GM21723 (cell line): ENCODE measurements around the gene MIGA1.

Experiments
- ATAC-seq: cut with Tn5 transposase; IDR thresholded peaks from one replicate; pipeline ENCODE4 v1.9.1; 2021; ENCODE audit warnings: mild to moderate bottlenecking, moderate library complexity; ENCODE audit not compliant: unreplicated experiment

MIGA1 gene

DNA sequence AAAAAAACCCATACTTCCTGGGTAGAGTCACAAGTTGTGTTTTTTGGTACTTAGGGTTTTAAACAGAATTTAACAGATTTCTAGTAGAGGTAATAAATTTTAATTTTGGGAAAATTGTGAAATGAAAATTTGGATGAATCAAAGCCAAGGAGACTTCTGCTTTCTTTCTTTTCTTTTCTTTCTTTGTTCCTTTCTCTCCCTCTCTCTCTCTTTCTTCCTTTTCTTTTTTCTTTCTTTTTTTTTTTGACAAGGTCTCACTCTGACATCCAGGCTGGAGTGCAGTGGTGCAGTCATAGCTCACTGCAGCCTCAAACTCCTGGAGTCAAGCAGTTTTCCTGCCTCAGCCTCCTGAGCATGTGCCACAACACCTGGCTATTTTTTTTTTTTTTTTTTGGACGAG, 62.1 kb downstream of the MIGA1 start:
- ATAC-seq, result no peak

DNA sequence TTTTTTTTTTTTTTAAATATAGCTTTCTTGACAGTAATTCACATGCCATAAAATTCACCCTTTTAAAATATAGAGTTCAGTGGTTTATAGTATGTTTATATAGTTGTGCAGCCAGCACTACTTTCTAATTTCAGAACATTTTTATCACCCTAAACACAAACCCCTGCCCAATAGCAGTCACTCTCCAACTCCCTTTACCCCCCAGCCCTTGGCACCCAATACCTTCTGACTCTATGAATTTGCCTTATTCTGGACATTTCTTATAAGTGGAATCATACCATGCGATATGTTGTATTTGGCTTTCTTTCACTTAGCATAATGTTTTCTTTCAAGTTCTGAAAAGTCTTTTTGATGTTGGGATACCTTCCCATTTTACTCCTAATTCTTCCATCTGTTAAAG, 66.5 kb downstream of the MIGA1 start:
- no peak for ATAC-seq

- ATAC-seq, result no peak
Observed at GRCh38 chr1:77846966-77847365, 67.5 kb downstream of the MIGA1 start.

GRCh38 chr1:77847621-77848080, 68.2 kb downstream of the MIGA1 start:
- ATAC-seq, result no peak

DNA sequence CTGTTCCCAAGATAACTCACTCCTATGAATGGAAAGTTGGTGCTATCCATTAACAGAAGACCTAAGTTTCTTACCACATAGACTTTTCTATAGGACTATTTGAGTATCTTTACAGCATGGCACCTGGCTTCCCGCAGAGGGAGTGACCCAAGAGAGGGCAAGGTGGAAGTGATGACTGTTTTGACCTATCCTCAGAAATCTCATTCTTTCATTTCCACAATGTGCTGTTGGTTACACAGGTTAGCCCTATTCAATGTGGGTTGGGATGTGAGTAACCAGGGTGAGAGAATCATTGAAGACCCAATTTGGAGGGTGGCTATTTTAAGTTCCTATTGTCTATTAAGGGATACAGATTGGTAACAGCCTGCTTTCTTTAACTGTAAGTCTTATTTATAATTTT, 70.6 kb downstream of the MIGA1 start:
- ATAC-seq, result no peak

GRCh38 chr1:77857552-77857951, 78.1 kb downstream of the MIGA1 start:
- ATAC-seq, result no peak

DNA sequence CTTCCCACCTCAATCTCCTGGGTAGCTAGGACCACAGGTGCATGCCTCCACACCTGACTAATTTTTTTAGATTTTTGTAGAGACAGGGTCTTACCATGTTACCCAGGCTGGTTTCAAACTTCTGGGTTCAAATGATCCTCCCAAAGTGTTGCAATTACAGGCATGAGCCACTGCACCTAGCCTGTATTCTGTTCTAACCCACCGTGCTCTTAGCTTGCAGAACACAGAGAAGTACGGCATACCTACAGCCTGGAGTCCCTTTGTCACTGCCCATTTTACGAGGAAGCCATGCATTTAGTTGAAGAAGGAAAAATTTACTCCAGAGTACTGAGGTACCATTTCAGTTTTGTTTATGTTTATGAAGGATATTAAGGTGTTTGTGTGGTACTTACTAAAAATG, 79.3 kb downstream of the MIGA1 start:
- no peak for ATAC-seq

- ATAC-seq, result no peak
Observed at GRCh38 chr1:77859248-77859647, 79.8 kb downstream of the MIGA1 start.

DNA sequence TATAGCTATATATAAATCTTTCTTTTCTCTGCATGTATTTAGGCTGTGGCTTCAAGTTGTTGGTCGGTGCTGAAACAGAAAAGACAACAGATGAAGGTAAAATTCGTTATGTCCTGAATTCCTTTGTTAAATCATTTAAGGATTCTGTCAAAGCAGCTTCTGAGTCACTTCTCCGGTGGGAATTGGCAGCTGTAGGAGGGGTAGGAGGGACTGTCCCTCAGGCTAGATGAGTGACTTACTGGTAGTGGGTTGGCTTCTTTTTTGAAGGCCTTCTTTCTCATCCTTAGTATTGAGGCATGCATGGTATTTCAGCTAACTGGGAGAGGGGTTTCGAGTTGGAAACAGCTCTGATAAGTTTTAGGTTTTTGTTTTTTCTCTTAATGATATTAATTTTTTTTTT, 86.8 kb downstream of the MIGA1 start:
- no peak for ATAC-seq

GRCh38 chr1:77872645-77873044, 93.2 kb downstream of the MIGA1 start:
- no peak for ATAC-seq

GRCh38 chr1:77873461-77873860, 94.0 kb downstream of the MIGA1 start:
- ATAC-seq, result no peak

DNA sequence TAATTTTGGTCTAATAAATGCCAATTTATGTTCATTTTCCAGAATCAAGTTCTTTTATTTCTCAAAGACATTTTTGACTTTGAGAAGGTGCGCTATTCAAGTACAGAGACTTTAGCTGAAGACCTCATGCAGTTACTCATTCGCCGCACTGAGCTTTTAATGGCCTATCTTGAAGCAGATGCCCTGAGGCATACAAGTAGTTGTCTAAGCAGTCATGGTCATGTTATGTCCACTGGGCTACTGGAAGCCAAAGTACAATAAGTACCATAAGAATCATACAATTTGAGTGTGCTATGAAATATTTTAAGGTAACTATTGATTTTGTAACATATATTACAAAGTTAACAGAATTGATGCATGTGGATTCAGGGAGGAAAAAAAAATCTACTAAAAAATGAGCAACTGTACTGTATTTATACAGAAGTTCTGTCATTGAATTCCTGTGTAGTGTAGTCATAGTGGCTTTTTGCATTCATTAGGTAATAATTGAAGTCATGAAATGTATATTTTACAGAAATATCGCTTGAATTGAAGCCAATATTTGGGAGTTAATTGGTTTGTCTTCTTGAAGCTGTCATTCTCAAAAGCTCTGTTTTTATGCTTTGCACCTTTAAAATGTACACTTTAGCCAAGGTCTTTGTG, 95.5 kb downstream of the MIGA1 start:
- no peak for ATAC-seq

DNA sequence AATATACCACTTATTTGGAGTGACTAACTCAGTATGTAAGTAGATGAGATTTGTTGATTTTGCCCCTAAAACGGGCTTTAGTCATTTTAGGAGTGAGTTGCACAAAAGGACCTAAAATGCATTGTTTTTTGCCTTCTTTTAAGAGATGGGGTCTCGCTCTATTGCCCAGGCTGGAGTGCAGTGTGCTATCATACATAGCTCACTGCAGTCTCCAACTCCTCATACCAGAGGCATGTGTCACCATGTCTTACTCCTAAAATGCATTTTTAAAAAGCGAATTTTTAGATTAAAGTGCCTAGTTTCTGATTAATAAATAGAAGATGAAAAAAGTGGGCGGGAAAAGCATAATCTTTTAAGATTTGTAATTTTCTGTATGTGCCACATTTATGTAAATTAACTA, 97.4 kb downstream of the MIGA1 start:
- no peak for ATAC-seq

DNA sequence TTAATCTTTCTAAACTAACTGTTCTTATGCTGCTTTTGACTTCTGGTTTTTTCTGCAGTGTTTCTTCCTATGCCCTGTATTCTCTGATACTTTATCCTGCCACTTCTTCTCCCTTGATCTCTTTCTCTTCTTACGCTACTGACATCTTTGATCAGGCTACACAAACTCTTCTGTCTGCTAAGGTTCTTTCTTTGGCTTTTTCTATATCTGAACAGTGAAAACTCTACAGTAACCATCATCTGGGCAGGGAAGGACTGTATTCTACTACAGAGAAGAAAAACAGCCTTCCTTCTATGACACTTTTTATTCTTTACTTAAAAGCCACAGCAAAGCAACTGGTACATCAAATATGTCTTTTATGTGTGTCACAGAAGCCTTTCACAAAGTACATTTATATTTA, 101.6 kb downstream of the MIGA1 start:
- ATAC-seq, result no peak

- ATAC-seq, result no peak
Observed at GRCh38 chr1:77882411-77882810, 103.0 kb downstream of the MIGA1 start.

DNA sequence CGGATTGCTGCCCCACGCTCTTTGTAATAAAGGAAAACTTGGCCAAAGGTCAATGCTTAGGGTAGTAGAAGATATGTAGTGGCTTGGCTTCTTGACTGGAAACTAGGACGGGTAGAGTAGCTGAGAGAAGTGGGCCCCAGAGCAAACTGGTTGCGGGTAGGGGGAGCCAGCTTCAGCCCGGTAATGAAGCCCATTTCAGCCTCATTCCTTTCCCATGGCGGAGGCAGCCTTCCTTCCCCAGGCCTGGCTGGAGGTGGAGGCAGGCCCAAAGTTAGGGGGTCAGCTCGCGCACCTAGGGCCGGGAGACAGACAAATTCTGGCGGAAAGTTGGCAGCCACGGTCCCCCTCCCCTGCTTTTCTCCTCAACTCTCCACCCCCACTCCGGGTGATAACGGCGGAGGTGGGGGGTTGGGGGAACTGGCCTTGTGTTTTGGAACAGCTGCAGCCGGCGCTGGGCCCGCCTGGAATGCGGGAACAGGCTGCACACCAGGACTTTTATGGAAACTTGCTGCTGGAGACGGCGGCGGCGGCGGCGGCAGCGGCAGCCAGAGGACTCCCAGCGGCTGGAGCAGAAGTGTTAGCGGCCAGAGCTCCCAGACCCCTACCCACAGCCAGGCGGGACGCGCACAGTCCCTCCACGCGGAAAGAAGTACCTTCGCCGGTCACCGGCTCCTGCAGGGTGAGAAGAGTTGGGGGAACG, 108.8 kb downstream of the MIGA1 start, which contains the start of gene NEXN:
Gene NEXN, plus strand, starts transcription at position 544 of the 700 bp plus-strand sequence. CDS start 27,483 bp downstream, outside the sequence.
- ATAC-seq, result peak; percentile 41

DNA sequence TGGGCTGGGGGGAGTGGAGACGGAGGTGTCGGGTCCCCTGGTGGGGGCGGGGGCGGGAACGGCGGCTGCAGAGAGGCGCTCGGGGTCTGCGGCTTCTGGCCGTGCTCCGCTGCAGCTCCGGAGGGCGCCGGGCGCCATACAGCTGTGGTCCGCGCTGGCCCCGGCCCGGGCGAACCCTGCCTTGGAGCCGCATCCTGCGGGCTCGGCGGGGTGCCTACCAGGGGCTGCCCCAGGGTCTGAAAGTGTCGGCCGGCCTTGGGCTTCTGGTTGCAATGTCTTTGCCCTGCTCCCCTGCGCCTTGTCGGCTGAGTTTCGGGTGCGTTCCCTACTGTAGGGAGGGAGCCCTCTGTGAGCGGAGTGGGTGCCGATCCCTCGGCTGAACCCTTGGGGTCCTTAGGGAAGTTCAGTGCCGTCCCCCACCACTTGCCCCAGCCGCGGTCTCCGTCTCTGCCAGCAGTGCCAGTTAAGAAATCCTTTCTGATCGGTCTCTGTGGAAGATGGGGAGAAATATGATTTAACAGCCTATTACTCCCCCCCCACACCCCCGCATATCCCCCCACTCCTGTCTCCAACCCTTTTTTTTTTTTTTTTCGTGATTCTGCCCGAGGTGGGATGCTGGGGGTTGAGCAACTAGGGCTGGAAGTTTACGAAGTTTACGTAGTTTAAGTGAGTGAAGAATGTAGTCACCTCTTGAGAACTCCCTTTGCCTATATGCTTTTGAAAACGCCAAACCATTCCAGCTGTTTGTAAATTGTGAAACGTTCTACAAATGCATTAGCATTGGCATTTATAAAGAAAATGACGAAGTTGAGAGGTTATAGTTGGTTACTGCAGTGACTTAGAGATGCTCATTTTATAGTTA, 109.6 kb downstream of the MIGA1 start:
- ATAC-seq, result peak; percentile 70

DNA sequence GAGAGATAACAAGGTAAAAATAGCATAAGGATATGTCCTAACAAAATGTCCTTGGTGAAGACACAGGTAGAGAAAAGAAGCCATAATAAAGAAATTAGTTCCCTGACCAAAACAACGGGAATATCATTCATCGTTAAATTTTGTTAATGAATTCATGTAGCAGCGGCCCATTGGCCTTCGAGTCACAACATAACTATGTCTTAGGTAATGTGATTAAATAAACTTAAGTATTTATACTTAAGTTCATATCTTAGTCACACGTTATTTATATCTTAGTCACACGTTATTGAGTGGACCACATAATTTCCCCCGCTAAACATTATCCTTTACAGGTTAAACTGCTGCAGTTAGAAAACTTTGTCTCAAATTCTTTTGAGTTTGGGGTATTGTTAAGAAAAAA, 110.2 kb downstream of the MIGA1 start:
- no peak for ATAC-seq

DNA sequence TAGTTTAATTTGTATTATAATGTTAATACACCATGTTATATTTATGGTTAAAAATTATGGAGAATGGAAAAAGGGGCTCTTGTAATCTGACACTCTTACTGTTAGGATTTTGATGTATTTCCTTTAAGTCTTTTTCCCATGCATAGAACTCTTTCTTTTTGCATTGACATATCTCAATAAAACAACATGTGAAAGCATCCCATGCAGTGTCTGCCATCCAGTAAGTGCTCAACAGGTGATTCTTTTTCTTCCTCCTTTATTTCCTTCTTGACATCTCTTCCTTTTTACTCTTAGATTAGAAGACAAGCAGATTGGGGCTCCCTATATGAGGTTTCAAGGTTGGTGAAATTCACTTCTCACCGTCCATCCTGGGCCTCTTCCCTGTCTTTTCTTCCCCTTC, 111.8 kb downstream of the MIGA1 start:
- no peak for ATAC-seq

DNA sequence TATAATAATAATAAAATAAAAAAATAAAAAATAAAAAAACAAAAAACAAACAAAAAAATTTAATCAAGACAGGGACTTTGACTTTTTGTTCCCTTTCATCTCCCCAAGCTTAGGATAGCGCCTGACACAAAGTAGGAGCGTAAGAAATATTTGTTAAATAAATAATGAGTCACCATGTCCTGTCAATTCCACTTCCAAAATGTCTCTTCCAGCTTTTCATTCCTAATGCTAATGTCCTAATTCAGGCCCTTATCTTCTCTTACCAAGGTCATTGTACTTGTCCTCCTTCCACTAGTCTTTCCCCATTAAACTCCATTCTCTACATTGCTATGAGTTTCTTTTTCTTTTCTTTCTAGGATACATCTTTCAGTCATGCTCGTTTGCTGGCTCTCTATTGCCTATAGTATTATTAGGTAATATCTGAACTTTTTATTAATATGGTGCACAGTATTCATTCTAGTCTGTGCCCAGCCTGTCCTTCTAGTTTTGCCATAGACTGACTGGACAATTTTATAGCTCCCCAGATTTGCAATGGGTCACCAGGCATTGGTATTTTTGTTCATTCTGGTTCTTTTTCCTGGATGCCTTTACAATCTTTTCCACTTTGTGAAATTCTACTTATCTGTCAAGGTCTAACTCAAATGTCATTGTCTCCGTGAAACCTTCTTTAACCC, 120.3 kb downstream of the MIGA1 start:
- no peak for ATAC-seq

DNA sequence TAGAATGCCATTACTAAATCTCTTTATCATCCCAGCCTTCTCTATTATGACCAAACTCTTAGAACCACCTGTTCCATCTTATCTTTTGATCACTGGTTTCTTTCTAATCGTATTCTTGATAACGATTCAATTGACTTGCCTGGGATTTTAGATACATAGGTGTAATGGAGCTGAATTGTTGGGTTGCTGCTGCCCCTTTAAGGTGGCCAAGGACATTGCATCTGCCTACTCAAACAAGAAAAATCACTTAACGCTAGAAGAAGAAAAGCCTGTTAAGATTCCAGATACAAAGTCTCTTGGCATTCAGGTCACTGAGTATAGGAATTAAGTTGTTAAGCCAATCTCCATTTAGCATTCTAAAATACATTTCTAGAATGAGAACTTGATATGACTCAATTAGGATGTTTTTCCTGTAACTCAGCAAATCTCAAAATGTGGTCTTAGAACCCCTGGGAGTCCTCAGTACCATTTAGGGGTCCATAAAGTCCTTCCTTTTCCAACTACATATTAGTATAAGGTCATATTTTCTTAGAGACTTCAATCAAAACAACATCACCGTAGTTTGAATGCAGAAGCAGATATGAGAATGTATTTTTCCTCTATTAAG, 121.3 kb downstream of the MIGA1 start:
- no peak for ATAC-seq
